Activated CD4-positive, alpha-beta T cell treated with anti-CD3 and anti-CD28 coated beads, Interleukin-2, Interleukin-6, amounts not matched to agents 100 ng/mL and 50 ng/mL, durations not matched to agents 16 hours and 8 hours (primary cell): ENCODE data around the gene PSME4.
"Not testable (repeated sequence)": the region's sequence is repeated elsewhere in the genome, so short reads cannot be mapped to it uniquely, and the experiment has no call there.

ENCODE experiments used
- DNase-seq: peaks from one replicate; pipeline ENCODE4 v3.0.0-alpha.2; 2020

PSME4 gene

DNA sequence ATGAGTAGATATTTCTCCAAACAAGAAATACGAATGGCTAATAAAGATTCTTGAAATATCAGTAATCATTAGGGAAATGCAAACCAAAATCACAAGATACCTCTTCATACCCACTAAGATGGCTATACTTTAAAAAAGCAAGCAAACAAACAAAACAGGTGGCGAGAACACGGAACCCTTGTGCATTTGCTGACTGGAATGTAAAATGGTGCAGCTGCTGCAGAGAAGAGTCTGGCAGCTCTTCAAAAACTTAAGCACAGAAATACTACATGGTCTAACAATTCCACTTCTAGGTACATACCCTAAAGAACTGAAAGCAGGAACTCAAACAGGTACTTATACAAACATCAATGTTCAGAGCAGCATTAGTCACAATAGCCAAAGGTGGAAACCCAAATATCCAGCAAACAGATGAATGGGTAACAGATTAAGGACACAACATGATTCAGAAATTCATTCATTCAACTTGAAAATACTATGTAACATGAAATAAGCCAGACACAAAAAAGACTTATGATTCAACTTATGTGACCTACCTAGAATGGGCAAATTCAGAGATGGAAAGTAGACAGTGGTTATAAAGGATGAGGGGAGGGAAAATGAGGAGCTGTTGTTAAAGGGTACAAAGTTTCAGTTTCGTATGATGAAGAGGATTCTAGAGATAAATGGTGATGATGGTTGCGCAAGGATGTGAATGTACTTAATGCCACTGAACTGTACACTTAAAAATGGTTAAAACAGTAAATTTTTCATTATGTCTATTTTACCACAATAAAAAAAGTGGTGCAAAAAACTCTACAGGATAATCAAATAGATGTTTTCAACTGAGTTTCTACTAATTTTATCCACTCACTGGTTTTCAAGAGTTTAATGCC, 84.2 kb downstream of the PSME4 start:
- peak; percentile 34 for DNase-seq

DNA sequence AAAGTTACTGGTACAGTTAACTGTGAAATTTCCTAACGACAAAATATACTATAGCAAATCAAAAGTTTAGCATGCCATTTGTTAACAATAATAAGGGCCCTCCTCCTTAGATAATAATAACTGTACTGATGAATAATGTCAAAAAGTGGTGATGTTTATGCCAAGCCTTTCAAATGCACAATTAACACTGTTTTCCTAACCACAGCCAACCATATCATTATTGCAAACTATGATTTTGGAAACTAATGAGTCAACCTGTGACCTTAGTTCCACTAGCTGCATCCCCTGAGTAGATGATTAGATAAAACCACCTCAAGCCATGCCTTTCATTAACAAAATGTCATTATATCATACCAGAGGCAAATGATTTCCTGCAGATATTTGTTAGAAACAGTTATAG, 85.9 kb downstream of the PSME4 start:
- peak; percentile 65 for DNase-seq

DNA sequence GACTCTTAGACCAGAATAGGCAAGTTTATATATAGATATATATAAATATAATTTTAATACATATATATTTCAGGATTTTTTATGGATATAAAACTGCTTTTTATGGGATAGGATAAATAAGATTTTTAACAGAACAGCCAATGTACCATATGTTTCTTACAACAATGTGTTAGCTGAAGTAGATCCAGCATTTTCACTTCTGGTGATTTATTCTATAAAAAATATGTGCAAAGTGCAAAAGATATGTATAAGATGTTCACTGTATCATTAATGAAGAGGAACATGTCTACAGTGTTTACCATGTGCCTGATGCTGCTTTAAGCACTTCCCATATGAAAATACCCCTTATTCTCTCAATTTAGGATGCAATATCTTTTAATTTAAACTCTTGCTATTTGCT, 88.8 kb downstream of the PSME4 start:
- DNase-seq: no peak

DNA sequence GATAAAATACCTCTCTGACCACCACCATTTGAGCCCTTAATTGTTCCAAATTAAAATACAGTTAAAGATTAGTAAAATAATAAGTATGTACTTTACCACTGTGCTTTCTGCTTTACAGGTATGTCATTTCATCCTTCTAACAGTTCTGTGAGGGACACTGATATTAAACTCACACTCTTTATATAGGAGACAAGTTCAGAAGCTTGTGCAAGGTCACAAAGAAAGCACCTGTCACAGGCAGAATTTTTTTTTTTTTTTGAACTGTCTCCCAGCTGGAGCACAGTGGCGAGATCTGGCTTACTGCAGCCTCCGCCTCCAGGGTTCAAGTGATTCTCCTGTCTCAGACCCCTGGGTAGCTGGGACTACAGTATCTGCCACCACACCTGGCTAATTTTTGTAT, 89.4 kb downstream of the PSME4 start:
- no peak for DNase-seq

DNA sequence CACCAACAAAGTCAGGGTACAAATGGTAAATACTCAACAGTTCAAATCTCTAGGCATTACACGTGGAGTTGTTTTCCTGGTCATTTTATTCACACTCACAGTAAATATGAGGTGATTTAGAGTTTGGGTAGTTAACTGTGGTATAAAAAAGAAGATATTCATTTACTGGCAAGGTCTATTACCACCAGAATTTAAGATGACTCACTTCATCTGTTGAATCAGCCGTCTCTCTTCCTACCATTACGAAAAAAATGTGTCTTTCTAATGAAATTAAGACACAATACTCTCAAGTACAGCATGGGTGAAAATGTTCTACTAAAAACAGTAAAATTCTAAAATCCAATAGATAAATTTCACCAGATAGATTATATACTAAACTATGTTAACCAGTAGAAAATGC, 90.0 kb downstream of the PSME4 start:
- peak; percentile 2 for DNase-seq

DNA sequence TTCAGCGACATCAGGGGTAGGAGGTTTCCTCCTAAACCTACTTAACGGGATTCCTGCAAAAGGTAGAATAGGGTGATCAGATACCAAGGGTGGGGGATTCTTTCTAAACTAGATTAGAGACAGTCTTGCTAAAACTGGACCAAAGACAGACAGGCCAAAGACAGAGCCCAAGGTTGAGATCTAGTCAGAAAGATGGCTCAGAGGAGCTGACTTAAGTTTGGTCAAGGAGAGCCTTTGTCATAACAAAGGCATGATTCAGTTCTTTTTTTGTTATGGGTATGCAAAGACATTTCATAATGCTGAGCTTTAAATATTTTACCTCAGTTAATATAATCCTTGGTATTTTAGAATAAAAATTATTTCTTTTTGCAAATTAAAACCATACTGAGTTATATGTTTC, 93.2 kb downstream of the PSME4 start:
- DNase-seq: no peak

DNA sequence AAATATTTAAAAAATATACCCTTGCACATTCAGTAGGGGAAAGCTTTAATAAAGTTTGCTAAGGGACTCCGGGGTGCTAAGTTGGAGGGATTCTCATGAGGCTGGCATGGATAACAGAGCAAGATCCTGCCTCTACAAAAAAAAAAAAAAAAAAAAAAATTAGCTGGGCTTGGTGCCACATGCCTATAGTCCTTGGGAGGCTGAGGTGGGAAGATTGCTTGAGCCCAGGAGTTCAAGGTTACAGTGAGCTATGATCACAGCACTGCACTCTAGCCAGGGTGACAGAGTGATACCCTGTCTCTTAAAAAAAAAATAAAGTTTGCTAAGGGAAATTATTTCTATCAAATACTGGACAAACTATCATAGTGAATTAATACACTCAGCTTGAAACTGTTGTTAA, 93.7 kb downstream of the PSME4 start:
- no peak for DNase-seq

DNA sequence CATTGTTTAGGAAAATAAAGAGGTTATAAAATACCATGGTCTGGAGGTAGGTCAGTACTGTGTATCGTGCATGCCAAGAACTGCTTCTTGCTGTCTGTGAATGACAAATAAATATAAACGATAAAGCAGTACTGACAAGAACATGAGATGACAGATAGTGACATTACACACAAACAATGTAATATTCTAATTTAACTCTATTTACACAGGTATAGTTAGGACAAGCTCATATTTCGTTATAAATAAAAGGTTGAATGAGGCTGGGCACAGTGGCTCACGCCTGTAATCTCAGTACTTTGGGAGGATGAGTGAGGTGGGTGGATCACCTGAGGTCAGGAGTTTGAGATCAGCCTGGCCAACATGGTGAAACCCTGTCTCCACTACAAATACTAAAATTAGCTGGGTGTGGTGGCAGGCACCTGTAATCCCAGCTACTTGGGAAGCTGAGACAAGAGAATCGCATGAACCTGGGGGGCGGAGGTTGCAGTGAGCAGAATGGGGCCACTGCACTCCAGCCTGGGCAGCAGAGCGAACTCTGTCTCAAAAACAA, 96.3 kb downstream of the PSME4 start:
- no peak for DNase-seq

DNA sequence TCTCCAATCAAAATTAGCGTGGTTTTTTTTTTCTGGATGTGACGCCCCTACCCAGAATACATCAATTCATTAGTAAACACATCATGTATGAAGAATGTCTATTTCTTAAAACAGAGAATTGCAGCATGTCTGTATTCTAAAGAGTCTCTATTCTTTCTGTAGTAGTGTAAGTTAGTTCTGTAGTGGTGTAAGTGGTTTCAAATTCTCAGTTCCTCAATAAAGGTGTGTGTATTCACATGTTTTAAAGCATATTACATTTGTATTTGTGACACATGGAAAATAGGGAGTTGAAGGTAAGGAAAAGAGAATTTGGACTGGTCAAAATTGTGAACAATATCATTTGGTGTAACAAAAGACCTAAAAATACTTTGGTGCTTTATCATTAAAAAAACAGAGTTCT, 103.0 kb downstream of the PSME4 start:
- no peak for DNase-seq

DNA sequence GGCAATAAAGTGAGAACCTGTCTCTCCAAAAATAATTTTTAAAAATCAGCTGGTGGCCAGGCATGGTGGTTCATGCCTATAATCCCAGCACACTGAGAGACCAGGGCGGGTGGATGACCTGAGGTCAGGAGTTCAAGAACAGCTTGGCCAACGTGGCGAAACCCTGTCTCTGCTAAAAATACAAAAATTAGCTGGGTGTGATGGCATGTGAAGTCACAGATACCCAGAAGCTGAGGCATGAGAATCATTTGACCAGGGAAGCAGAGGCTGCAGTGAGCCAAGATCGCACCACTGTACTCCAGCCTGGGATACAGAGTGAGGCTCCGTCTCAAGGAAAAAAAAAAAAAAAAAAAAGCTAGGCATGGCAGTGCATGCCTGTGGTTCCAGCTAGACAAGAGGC, 103.6 kb downstream of the PSME4 start:
- DNase-seq: no peak

DNA sequence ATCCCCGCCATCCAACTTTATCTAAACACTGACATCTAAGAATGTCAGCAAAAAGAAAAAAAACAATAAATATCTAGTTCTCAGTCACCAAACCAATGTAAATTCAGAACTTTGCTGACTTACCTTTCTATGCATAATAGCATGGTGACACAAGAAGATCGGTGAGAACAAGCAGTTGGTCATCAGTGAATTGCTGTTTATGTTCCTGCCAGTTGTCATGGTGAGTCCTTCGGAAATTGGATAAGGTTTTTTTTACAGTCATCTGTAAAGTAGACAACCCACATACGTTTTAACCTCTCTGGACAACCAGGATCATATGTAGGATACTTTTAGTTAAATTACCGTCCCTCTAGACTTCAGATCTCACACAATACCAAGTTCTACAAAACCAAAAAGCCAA, 104.8 kb downstream of the PSME4 start:
- DNase-seq: no peak

DNA sequence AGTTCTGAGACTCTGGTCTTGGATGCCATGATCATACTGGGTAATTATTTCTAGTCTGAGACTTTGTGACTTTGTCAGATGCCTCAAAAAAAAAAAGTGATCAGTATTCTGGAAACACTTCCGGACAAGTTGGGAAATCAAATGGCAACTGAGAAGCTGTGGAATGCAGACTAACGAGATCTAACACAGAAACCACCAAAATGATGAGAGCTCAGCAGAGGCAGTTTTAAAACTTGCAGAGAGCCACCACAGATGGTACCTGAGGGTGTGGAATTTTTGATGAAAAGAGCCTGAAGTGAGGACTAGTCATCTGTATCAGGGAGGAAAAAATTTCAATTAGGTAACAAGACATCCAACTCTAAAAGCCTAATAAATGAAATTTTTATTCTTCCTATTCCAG, 105.5 kb downstream of the PSME4 start:
- DNase-seq: no peak

DNA sequence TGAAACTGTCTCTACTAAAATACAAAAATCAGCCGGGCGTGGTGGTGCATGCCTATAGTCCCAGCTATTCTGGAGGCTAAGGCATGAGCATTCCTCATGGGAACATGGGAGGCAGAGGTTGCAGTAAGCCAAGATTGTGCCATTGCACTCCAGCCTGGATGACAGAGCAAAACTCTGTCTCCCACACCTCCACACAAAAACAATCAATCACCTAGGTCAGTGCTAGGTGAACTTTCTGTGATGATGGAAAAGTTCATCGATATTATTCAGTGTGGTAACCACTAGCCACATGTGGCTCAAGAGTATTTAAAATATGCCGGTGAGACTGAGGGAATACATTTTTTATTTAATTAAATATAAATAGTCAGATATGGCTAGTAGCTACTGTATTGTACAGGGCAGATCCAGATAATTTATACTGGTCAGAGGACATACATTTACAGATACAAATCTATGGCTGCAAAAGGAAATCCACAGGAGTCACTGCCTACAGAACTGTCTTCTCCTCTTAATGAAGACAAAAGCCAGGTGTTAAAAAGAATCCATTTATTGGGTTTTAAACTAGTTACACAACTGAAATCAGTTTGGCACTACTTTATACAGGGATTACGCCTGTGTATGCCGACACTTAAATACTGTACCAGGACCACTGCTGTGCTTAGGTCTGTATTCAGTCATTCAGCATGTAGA, 107.1 kb downstream of the PSME4 start:
- no peak for DNase-seq

DNA sequence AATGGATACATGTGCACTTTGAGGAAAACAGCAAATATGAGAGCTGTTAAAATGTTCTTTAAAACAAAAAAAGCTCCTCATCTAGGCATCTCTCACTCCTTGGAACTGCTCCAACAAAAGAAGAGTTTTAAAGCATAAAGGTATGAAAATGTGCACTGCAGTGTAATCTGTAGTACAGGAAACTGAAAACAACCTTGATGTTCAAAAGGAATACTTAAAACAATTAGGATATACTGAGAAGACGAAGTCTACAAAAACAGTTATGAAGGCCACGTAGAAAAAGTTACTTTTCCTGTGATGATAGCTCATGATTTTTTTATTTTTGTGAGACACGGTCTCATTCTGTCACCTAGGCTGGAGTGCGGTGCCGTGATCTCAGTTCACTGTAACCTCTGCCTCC, 109.0 kb downstream of the PSME4 start:
- no peak for DNase-seq

DNA sequence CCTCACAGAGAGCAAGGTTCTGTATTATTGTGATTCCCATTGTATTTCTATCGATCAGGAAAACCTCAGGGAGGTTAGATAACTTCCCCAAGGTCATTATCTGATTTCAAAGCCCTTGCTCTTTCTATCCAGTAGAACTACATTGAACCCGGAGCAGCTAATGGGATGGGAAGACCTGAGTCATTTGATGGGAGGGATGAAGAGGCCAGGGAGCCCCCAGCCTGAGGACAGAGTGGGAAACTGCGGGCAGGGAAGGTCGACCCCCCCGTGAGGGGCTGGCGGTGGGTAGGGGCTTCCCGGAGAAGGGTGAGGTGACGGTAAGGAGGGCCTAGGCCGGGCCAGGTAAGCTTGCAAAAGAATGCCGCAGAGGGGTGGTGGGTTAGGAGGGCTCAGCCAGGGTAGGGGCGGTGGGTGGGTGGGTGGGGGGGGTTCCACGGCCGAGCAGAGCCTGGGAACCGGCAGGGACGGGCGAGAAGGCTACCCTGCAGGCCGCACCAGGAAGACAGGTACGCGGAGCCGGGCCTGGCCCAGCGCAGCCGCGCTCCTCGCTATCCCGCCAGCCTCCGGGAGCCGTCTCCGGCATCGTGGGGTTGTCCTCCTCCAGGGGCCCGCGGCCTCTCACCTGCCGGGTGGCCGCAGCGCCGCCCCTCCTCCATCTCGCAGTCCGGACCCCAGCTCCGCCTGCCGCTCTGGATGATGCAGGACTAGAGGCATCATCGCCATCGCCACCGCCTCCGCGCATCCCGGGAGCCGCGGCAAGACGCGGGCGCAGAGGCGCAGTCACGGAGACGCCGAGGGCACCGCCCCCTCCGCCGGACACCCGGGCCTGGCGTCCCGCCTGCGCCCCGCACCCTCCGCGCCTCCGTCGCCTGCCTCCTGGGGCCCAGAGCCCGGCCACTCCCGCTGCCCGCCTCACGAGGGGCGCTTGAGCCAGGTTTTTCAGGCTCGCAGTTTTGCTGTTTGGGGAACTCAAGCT, 111.3 kb downstream of the PSME4 start, which contains the start of gene GPR75:
Gene GPR75, minus strand, starts transcription at position 762 of the 976 bp plus-strand sequence. CDS start 5,211 bp downstream, outside the sequence.
- no peak for DNase-seq

DNA sequence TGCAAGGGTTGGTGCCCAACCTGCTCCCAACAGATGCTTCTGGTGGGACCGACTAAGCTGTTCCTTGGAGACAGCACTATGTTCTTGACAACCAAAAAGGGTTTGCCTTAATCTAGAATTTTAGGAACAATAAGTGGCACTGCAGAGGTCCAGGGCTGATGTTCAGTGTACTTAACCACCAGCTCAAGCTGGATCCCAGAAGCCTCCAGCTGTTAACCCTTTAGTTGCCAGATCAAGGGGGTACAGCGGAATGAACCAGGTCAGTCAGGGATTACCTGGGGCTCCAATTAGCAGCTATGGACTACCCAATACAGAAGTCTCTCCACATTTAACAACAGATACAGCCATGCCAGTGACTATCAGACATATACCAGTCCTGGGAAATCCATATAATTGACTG, 114.5 kb downstream of the PSME4 start:
- DNase-seq: no peak

DNA sequence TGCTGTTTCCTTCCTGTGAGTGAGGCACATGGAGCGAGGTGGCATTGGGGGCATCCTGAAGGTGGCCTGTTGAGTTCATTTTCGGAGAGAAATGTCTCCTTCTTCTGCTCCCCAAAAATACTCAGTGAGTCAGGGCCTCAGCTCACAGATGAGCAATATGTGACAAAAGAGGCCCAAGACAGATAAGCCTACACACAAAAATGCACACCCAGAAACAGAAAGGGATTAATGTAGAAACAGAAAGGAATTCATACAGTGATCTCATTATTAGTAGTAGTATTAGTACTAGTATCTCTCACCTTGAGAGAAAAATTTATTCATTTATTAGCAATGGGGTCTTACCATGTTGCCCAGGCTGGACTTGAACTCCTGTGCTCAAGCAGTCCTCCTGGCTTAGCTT, 116.1 kb downstream of the PSME4 start:
- peak; percentile 8 for DNase-seq

DNA sequence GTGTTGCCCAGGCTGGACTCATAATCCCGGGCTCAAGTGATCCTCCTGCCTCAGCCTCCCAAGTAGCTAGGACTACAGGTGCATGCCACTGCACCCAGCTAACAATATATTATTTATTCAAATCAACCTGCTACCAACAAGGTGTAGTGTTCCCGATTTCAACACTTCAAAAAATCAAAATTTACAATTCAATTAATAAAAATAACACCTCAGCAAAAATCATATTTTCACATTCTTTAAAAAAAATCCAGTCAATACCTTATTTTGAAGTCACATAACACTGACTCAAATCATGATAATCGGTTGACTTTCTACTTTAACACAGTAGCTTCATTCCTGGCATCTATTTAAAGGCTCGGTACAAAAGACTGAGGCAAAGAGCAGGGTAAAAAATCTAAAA, 118.3 kb downstream of the PSME4 start:
- no peak for DNase-seq

DNA sequence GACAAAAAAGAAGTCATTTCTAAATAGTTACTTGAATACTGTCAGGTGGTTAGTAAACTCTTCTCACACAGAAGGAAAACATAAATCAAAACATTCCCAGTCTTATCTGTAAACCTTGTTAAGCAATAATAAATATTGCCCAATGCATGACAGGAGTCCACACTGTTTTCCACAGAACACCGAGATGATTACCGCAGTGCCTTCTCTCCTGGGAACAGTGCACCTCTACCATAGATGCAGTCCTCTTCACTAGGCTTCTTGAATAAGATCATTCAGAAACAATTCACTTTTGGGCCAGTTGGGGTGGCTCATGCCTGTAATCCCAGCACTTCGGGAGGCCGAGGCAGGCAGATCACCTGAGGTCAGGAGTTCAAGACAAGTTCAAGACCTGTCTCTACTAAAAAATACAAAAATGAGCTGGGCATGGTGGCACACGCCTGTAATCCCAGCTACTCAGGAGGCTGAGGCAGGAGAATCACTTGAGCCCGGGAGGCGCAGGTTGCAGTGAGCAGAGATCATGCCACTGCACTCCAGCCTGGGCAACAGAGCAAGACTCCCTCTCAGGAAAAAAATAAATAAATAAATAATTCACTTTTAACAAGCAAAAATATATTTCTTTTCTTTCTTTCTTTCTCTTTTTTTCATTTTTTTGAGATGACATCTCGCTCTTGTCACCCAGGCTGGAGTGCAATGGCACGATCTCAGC, 119.6 kb downstream of the PSME4 start:
- not testable (repeated sequence) for DNase-seq

DNA sequence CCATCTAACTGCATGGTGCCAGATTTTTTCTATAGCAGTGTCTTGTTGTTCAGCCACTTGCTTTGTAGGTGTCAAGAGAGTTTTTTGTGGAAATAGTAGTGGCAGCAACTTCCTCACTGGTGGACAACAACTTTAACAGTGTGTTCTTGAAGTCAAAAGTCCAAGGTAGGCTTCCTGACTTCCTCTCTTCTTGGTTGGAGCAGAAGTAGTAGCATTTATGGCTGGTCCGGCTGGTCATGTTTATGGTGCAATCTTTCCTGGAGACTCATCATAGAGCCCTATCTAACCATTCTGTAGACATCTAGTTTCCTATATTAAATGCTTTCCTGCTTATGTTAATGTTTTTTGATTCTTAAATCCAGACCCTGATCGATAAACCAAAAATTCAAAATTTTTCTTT, 122.7 kb downstream of the PSME4 start:
- no peak for DNase-seq

DNA sequence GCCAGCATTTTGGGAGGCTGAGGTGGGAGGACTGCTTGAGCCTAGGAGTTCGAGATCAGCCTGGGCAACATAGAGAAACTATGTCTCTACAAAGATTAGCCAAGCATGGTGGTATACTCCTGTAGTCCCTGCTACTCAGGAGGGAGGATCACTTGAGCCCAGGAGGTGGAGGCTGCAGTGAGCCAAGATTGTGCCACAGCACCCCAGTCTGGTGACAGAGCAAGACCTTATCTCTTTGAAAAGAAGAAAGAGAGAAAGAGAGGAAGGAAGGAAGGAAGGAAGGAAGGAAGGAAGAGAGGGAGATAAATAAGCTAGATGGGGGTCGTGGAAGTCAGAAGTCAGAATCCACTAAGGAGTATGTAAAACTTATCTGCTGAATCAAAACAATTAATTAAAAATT, 127.2 kb downstream of the PSME4 start:
- DNase-seq: no peak

DNA sequence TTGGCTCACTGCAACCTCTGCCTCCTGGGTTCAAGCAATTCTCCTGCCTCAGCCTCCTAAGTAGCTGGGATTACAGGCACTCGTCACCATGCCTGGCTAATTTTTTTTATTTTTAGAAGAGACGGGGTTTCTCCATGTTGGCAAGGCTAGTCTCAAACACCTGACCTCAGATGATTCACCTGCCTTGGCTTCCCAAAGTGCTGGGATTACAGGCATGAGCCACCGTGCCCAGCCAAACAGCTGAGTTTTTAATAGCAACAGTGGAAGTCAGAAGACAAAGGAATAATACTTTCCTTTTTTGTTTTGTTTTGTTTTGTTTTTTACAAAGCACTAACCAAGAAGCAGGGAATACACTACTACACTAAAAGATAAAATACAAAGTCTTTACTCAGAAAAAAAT, 127.9 kb downstream of the PSME4 start:
- DNase-seq: no peak
